Mucosa of descending colon (tissue), 3 donors: ENCODE measurements around the gene RPS3A. TPM values are rescaled to one million over a fixed set of nuclear protein-coding genes. Genes with fewer than 3 reads are reported as not detected.
A peak's percentile ranks its signal among the peaks of the same experiment; 100 is the strongest.
"Not testable (repeated sequence)": the region's sequence is repeated elsewhere in the genome, so short reads cannot be mapped to it uniquely, and the experiment has no call there.

Experiments
- ATAC-seq: fragments of 200-7000 bp; cut with Tn5 transposase; one replicate; pipeline ENCODE4 v1.9.1; 2020; ENCODE audit warnings: mild to moderate bottlenecking, moderate library complexity
- DNase-seq, 3 donors: peaks; one replicate each; pipeline ENCODE4 v3.0.0-alpha.2; 2020
- H3K36me3 ChIP-seq: fragments of 200-600 bp; one replicate; pipeline ENCODE4 v1.8.0; 2021; ENCODE audit warnings: low read depth, mild to moderate bottlenecking
- H3K4me1 ChIP-seq: fragments of 200-600 bp; one replicate; pipeline ENCODE4 v1.8.0; 2021; ENCODE audit warnings: low read depth, mild to moderate bottlenecking
- H3K4me3 ChIP-seq: fragments of 200-600 bp; one replicate; pipeline ENCODE4 v1.8.0; 2021; ENCODE audit warnings: mild to moderate bottlenecking
- H3K9me3 ChIP-seq: fragments of 200-600 bp; one replicate; pipeline ENCODE4 v1.8.0; 2021; ENCODE audit warnings: mild to moderate bottlenecking
- intact Hi-C, 2 donors: fragments of 100-400 bp; cut with DNase I in 1 of 2; cut with micrococcal nuclease in 1 of 2; formaldehyde crosslinking; loops; one replicate each; pipeline versions ENCODE4 v1.11.0 to v1.11.1; 2022; cut with DNase I, micrococcal nuclease
- total RNA-seq, 3 donors: library from RNA; stranded (reverse); fragmentation: NEBNext Ultra II Directional in 2 of 3; extraction: Animal tissue kit (Norgen Biotek cat#: 25700) in 2 of 3; gene quantifications; one replicate each; pipeline versions ENCODE4 v1.2.1 to v1.2.4, GENCODE V29; 2021 to 2023
- TF ChIP-seq, protein P1 (sequence below): fragments of 200-600 bp; IDR thresholded peaks from one replicate; pipeline ENCODE4 v1.8.0; 2022; ENCODE audit warnings: antibody characterized with exemption, mild to moderate bottlenecking
- donor health status: DM: no; HTN: no; CAD: no; lungs with moderate emphysema.
- donor health status: DM: no; HTN: no; CAD: no.
- donor health status: DM: no; HTN: yes; CAD: no.

Gene RPS3A
- total RNA-seq, 3 donors from 2014 or later, result 1,131 to 1,494 (median 1,246) TPM

GRCh38 chr4:151114338-151114737 lies 14.9 kb downstream of the RPS3A start:
- ATAC-seq (no peak), DNase-seq (no peak)
- no peaks in the 10 kb centered on the region for H3K9me3 ChIP-seq
- H3K4me1 ChIP-seq, result no peaks in the 10 kb centered on the region
- H3K36me3 ChIP-seq, result no peaks in the 10 kb centered on the region
- intact Hi-C loops, result no loop called here
- TF ChIP-seq, protein P1, sequence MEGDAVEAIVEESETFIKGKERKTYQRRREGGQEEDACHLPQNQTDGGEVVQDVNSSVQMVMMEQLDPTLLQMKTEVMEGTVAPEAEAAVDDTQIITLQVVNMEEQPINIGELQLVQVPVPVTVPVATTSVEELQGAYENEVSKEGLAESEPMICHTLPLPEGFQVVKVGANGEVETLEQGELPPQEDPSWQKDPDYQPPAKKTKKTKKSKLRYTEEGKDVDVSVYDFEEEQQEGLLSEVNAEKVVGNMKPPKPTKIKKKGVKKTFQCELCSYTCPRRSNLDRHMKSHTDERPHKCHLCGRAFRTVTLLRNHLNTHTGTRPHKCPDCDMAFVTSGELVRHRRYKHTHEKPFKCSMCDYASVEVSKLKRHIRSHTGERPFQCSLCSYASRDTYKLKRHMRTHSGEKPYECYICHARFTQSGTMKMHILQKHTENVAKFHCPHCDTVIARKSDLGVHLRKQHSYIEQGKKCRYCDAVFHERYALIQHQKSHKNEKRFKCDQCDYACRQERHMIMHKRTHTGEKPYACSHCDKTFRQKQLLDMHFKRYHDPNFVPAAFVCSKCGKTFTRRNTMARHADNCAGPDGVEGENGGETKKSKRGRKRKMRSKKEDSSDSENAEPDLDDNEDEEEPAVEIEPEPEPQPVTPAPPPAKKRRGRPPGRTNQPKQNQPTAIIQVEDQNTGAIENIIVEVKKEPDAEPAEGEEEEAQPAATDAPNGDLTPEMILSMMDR, result no peak
- no peak overlapping the region for H3K4me3 ChIP-seq

- ATAC-seq (no peak), DNase-seq (no peak)
- Histone ChIP-seq H3K4me1 (no peaks in the 10 kb centered on the region), H3K4me3 (no peak overlapping the region), H3K36me3 (no peaks in the 10 kb centered on the region), H3K9me3 (no peaks in the 10 kb centered on the region)
- TF ChIP-seq, protein P1, result no peak
- intact Hi-C loops, result loop anchor here in 1 of 2 donors (5.0 kb wide), 1 partner anchor 252 kb away; no protein-coding TSS in a partner anchor
Measured at GRCh38 chr4:151114986-151115385, 15.6 kb downstream of the RPS3A start.

DNA sequence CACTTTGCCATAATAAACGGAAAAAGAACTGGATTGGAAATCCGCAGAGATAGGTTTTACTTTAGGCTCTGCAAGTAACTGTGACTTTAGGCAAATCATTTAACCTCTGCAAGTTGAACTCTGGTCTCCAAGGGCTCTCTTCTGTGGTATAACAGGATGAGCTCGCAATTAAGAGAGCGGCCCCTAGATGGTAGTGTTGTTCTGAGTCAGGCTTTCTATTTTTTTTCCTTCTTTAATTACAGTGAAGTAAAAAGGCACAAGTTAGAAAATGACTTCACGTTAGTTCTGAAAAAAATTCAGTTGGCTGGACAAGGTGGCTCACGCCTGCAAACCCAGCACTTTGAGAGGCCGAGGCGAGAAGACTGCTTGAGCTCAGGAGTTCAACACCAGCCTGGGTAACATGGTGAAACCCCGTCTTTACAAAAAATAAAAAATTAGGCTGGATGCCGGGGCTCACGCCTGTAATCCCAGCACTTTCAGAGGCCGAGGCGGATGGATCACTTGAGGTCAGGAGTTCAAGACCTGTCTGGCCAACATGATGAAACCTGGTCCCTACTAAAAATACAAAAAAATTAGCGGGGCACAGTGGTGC lies 18.0 kb downstream of the RPS3A start:
- TF ChIP-seq, protein P1, result peak; percentile 25
- H3K36me3 ChIP-seq, result peaks cover 4% of the 10 kb centered on the region
- H3K9me3 ChIP-seq, result no peaks in the 10 kb centered on the region
- ATAC-seq (peak; percentile 89), DNase-seq (peak in 1 of 3 donors; percentile 85)
- no peaks in the 10 kb centered on the region for H3K4me1 ChIP-seq
- intact Hi-C loops, result loop anchor here in 1 of 2 donors (5.0 kb wide), 1 partner anchor 250 kb away; no protein-coding TSS in a partner anchor
- no peak overlapping the region for H3K4me3 ChIP-seq

DNA sequence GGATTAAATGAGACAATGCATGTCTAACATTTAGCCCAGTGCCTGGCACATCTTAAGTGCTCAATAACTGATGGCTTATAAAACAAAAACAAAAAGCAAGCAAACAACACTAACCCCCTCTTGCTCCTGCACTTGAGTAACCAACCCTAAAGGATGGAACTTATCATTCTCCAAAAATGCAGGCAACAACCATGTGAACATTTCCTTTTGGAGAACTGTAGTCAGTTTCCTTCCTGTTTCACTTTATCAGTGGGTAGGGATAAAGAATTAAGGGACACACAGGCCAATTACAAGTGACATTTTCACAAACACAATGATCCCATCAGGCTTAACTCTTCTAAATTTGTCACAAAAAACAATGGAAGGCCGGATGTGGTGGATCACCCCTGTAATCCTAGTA lies 30.4 kb downstream of the RPS3A start:
- intact Hi-C loops, result no loop called here
- H3K9me3 ChIP-seq, result no peaks in the 10 kb centered on the region

GRCh38 chr4:151133311-151133710 lies 33.9 kb downstream of the RPS3A start:
- intact Hi-C loops, result no loop called here
- TF ChIP-seq, protein P1, result no peak
- no peaks in the 10 kb centered on the region for H3K4me1 ChIP-seq
- ATAC-seq (no peak), DNase-seq (no peak)
- H3K4me3 ChIP-seq, result no peak overlapping the region
- no peaks in the 10 kb centered on the region for H3K36me3 ChIP-seq
- H3K9me3 ChIP-seq, result no peaks in the 10 kb centered on the region

More for the DNA sequence above, 30.4 kb downstream of the RPS3A start:
- Histone ChIP-seq H3K4me1 (no peaks in the 10 kb centered on the region), H3K36me3 (no peaks in the 10 kb centered on the region), H3K4me3 (no peak overlapping the region)
- ATAC-seq (no peak), DNase-seq (no peak)
- TF ChIP-seq, protein P1, result no peak

GRCh38 chr4:151136048-151136447 lies 36.6 kb downstream of the RPS3A start:
- intact Hi-C loops, H3K36me3 ChIP-seq, ATAC-seq, H3K4me3 ChIP-seq, DNase-seq, H3K4me1 ChIP-seq, H3K9me3 ChIP-seq: not testable (repeated sequence)
